ENCODE data around the gene CCSER1. TPM values are rescaled to one million over a fixed set of nuclear protein-coding genes. Genes with fewer than 3 reads are reported as not detected.

Gene CCSER1
- total RNA-seq, 1 experiment from 2014 or later = 0.05 TPM

DNA sequence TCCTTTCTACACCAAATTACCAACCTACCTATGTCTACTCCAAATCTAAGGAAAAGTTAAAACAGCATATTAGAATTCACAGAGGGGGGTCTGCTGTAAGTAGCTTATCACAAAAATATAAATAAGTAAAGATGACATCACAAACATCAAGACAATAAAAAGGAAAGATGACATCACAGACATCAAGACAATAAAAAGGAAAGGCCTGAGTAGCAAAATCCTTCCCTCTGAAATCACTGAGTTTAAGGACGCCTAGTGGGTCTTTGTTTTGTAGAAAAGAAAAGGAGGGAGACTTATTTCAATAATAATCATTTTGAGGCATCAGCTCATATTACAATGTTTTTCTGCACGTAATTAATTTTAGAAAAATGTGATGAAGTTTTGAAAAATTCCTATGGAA, 1469.5 kb downstream of the CCSER1 start:
- in situ Hi-C loops (cut with HindIII; ENCODE audit: low pct_unique_long_range_greater_than_20kb, low sequenced_read_pairs) (no loop called here), intact Hi-C loops (cut with micrococcal nuclease; ENCODE audit: unreplicated experiment) (no loop called here)
- Histone ChIP-seq H3K27ac (ENCODE audit: low read length) (no peak overlapping the region), H3K4me1 (ENCODE audit: control insufficient read depth, insufficient read depth, low read length) (no peaks in the 10 kb centered on the region), H3K27me3 (ENCODE audit: control insufficient read depth, insufficient read depth, low read length) (no peaks in the 10 kb centered on the region), H3K36me3 (ENCODE audit: control insufficient read depth, insufficient read depth, low read length) (no peaks in the 10 kb centered on the region), H3K4me3 (ENCODE audit: low read depth in 2 of 2, low read length in 2 of 2) (no peak overlapping the region), H3K9me3 (ENCODE audit: control insufficient read depth, insufficient read depth, low read depth, low read length) (no peaks in the 10 kb centered on the region)
- CTCF ChIA-PET = no interaction called here
- BruUV-seq (replicated peaks) = no TSS peak
- POLR2A ChIA-PET = no interaction called here
- TF ChIP-seq, protein P1, sequence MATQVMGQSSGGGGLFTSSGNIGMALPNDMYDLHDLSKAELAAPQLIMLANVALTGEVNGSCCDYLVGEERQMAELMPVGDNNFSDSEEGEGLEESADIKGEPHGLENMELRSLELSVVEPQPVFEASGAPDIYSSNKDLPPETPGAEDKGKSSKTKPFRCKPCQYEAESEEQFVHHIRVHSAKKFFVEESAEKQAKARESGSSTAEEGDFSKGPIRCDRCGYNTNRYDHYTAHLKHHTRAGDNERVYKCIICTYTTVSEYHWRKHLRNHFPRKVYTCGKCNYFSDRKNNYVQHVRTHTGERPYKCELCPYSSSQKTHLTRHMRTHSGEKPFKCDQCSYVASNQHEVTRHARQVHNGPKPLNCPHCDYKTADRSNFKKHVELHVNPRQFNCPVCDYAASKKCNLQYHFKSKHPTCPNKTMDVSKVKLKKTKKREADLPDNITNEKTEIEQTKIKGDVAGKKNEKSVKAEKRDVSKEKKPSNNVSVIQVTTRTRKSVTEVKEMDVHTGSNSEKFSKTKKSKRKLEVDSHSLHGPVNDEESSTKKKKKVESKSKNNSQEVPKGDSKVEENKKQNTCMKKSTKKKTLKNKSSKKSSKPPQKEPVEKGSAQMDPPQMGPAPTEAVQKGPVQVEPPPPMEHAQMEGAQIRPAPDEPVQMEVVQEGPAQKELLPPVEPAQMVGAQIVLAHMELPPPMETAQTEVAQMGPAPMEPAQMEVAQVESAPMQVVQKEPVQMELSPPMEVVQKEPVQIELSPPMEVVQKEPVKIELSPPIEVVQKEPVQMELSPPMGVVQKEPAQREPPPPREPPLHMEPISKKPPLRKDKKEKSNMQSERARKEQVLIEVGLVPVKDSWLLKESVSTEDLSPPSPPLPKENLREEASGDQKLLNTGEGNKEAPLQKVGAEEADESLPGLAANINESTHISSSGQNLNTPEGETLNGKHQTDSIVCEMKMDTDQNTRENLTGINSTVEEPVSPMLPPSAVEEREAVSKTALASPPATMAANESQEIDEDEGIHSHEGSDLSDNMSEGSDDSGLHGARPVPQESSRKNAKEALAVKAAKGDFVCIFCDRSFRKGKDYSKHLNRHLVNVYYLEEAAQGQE (IDR thresholded peaks at IDR 0.05; ENCODE audit: insufficient read depth in 1 of 2, low read depth in 2 of 2, low read length in 1 of 2) = no peak
- TF ChIP-seq, protein P2, sequence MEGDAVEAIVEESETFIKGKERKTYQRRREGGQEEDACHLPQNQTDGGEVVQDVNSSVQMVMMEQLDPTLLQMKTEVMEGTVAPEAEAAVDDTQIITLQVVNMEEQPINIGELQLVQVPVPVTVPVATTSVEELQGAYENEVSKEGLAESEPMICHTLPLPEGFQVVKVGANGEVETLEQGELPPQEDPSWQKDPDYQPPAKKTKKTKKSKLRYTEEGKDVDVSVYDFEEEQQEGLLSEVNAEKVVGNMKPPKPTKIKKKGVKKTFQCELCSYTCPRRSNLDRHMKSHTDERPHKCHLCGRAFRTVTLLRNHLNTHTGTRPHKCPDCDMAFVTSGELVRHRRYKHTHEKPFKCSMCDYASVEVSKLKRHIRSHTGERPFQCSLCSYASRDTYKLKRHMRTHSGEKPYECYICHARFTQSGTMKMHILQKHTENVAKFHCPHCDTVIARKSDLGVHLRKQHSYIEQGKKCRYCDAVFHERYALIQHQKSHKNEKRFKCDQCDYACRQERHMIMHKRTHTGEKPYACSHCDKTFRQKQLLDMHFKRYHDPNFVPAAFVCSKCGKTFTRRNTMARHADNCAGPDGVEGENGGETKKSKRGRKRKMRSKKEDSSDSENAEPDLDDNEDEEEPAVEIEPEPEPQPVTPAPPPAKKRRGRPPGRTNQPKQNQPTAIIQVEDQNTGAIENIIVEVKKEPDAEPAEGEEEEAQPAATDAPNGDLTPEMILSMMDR (IDR thresholded peaks at IDR 0.05) = no peak
- TF ChIP-seq POLR2AphosphoS5 (IDR thresholded peaks at IDR 0.05; ENCODE audit: low read depth, low read length) (no peak), TCF7L2 (IDR thresholded peaks at IDR 0.05; ENCODE audit: low read depth, low read length) (no peak), SIN3A (IDR thresholded peaks at IDR 0.05; ENCODE audit: borderline replicate concordance, insufficient read depth, low read depth, low read length) (no peak)
- no peak for DNase-seq (ENCODE audit: low read depth, low spot score)
- ATAC-seq = no peak

DNA sequence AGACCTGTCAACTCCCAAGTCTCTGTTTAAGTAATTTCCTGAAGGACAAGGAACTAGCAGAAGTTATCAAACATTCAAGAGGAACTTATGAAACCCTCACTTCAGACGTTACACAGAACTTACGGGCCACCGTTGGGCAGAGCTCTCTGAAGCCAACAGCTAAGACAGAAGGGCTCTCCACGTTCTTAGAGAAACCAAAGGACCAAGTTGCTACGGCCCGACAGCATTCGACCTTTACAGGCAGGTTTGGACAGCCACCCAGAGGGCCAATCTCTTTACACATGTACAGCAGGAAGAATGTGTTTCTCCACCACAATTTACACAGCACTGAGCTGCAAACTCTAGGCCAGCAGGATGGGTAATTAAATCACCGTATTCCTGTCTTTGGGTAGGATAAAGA, 1471.5 kb downstream of the CCSER1 start:
- ChIA-PET POLR2A (no interaction called here), CTCF (no interaction called here)

More for the DNA sequence above, 1471.5 kb downstream of the CCSER1 start:
- Histone ChIP-seq H3K27ac (ENCODE audit: low read length) (no peak overlapping the region), H3K4me1 (ENCODE audit: control insufficient read depth, insufficient read depth, low read length) (no peaks in the 10 kb centered on the region), H3K27me3 (ENCODE audit: control insufficient read depth, insufficient read depth, low read length) (no peaks in the 10 kb centered on the region), H3K4me3 (ENCODE audit: low read depth in 2 of 2, low read length in 2 of 2) (no peak overlapping the region), H3K36me3 (ENCODE audit: control insufficient read depth, insufficient read depth, low read length) (no peaks in the 10 kb centered on the region), H3K9me3 (ENCODE audit: control insufficient read depth, insufficient read depth, low read depth, low read length) (no peaks in the 10 kb centered on the region)
- no peak for DNase-seq (ENCODE audit: low read depth, low spot score)
- in situ Hi-C loops (cut with HindIII; ENCODE audit: low pct_unique_long_range_greater_than_20kb, low sequenced_read_pairs) = no loop called here
- ATAC-seq = no peak
- intact Hi-C loops (cut with micrococcal nuclease; ENCODE audit: unreplicated experiment) = no loop called here
- no peak for TF ChIP-seq POLR2AphosphoS5 (IDR thresholded peaks at IDR 0.05; ENCODE audit: low read depth, low read length)
- TF ChIP-seq, protein P2 (IDR thresholded peaks at IDR 0.05) = no peak
- no peak for TF ChIP-seq TCF7L2 (IDR thresholded peaks at IDR 0.05; ENCODE audit: low read depth, low read length)
- TF ChIP-seq, protein P1 (IDR thresholded peaks at IDR 0.05; ENCODE audit: insufficient read depth in 1 of 2, low read depth in 2 of 2, low read length in 1 of 2) = no peak
- TF ChIP-seq SIN3A (IDR thresholded peaks at IDR 0.05; ENCODE audit: borderline replicate concordance, insufficient read depth, low read depth, low read length) = no peak
- no TSS peak for BruUV-seq (replicated peaks)
